ENCODE data around the gene CORIN. TPM values are rescaled to one million over a fixed set of nuclear protein-coding genes. Genes with fewer than 3 reads are reported as not detected.
"Not testable (repeated sequence)": the region's sequence is repeated elsewhere in the genome, so short reads cannot be mapped to it uniquely, and the experiment has no call there.

The CORIN gene
- total and polyA plus RNA-seq, 5 donors from 2014 or later: 0.64 TPM; not detected in 4

GRCh38 chr4:47695260-47695659 lies 142.6 kb downstream of the CORIN start:
- Histone ChIP-seq H3K36me3 (ENCODE audit: control insufficient read depth, insufficient read depth, low read length) (no peaks in the 10 kb centered on the region), H3K27ac (ENCODE audit: insufficient read depth, low read length, poor library complexity, severe bottlenecking) (no peak overlapping the region), H3K4me3 (ENCODE audit: low read depth, low read length) (no peak overlapping the region), H3K4me1 (ENCODE audit: control insufficient read depth, insufficient read depth, low read length, poor library complexity, severe bottlenecking) (no peaks in the 10 kb centered on the region), H3K9me3 (ENCODE audit: control insufficient read depth in 2 of 2, low read length in 2 of 2) (no peaks in the 10 kb centered on the region), H3K27me3 (ENCODE audit: control insufficient read depth, insufficient read depth, low read length) (peaks cover 9% of the 10 kb centered on the region)
- Mint-ChIP-seq H3K27me3 (peaks cover 5% of the 10 kb centered on the region), H3K36me3 (no peaks in the 10 kb centered on the region), H3K9me3 (peaks cover 0 to 1% (median 0%) of the 10 kb centered on the region in 7 donors), H3K27ac (no peak overlapping the region), H3K4me1 (no peaks in the 10 kb centered on the region), H3K4me3 (no peak overlapping the region)
- DNase-seq (no peak), ATAC-seq (ENCODE audit: low read depth in 2 of 2) (no peak)

- no peak overlapping the region for H3K27ac ChIP-seq (ENCODE audit: insufficient read depth, low read length, poor library complexity, severe bottlenecking)
- H3K27ac Mint-ChIP-seq: no peak overlapping the region
- no peaks in the 10 kb centered on the region for H3K4me1 Mint-ChIP-seq
- H3K4me3 Mint-ChIP-seq: no peak overlapping the region
- H3K27me3 Mint-ChIP-seq: peaks cover 5% of the 10 kb centered on the region
- ATAC-seq (ENCODE audit: low read depth in 2 of 2) (no peak), DNase-seq (no peak)
- H3K4me3 ChIP-seq (ENCODE audit: low read depth, low read length): no peak overlapping the region
- no peaks in the 10 kb centered on the region for H3K4me1 ChIP-seq (ENCODE audit: control insufficient read depth, insufficient read depth, low read length, poor library complexity, severe bottlenecking)
- H3K36me3 Mint-ChIP-seq: no peaks in the 10 kb centered on the region
- H3K9me3 ChIP-seq (ENCODE audit: control insufficient read depth in 2 of 2, low read length in 2 of 2): no peaks in the 10 kb centered on the region
- no peaks in the 10 kb centered on the region for H3K36me3 ChIP-seq (ENCODE audit: control insufficient read depth, insufficient read depth, low read length)
- H3K9me3 Mint-ChIP-seq: peaks cover 0 to 1% (median 0%) of the 10 kb centered on the region in 7 donors
- H3K27me3 ChIP-seq (ENCODE audit: control insufficient read depth, insufficient read depth, low read length): peaks cover 9% of the 10 kb centered on the region
Measured at GRCh38 chr4:47694322-47694721, 143.5 kb downstream of the CORIN start.

DNA sequence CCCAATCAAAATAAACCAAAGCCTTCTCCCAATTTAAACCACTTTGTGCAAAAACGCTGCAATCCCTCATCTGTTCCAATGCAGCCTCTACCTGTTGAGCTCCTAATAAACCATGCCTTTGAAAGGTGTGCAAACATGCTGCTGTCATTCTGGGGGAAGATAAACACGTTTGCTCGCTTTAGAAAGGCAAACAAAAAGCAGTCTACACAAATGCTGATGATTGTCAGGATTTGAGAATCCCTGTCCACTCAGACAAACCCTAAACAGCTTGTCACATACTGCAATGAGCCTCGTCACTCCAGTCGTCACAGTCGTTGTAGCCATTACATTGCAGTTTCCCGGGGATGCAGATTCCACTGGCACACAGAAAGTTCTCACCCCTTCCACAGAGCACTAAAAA lies 145.2 kb downstream of the CORIN start:
- Histone ChIP-seq H3K36me3 (ENCODE audit: control insufficient read depth, insufficient read depth, low read length) (no peaks in the 10 kb centered on the region), H3K27ac (ENCODE audit: insufficient read depth, low read length, poor library complexity, severe bottlenecking) (no peak overlapping the region), H3K4me3 (ENCODE audit: low read depth, low read length) (no peak overlapping the region), H3K27me3 (ENCODE audit: control insufficient read depth, insufficient read depth, low read length) (peaks cover 6% of the 10 kb centered on the region), H3K9me3 (ENCODE audit: control insufficient read depth in 2 of 2, low read length in 2 of 2) (no peaks in the 10 kb centered on the region), H3K4me1 (ENCODE audit: control insufficient read depth, insufficient read depth, low read length, poor library complexity, severe bottlenecking) (no peaks in the 10 kb centered on the region)
- H3K36me3 Mint-ChIP-seq: no peaks in the 10 kb centered on the region
- DNase-seq (no peak), ATAC-seq (ENCODE audit: low read depth in 2 of 2) (no peak)
- H3K27me3 Mint-ChIP-seq: peaks cover 5% of the 10 kb centered on the region
- H3K27ac Mint-ChIP-seq: no peak overlapping the region
- peaks cover 0 to 1% (median 0%) of the 10 kb centered on the region in 7 donors for H3K9me3 Mint-ChIP-seq
- H3K4me1 Mint-ChIP-seq: no peaks in the 10 kb centered on the region
- no peak overlapping the region for H3K4me3 Mint-ChIP-seq

- H3K4me3 Mint-ChIP-seq; ATAC-seq (ENCODE audit: low read depth in 2 of 2); H3K27ac ChIP-seq (ENCODE audit: insufficient read depth, low read length, poor library complexity, severe bottlenecking); H3K9me3 ChIP-seq (ENCODE audit: control insufficient read depth in 2 of 2, low read length in 2 of 2); H3K36me3 ChIP-seq (ENCODE audit: control insufficient read depth, insufficient read depth, low read length); H3K27ac Mint-ChIP-seq; H3K4me3 ChIP-seq (ENCODE audit: low read depth, low read length); H3K27me3 ChIP-seq (ENCODE audit: control insufficient read depth, insufficient read depth, low read length); H3K36me3 Mint-ChIP-seq; DNase-seq; H3K27me3 Mint-ChIP-seq; H3K4me1 Mint-ChIP-seq; H3K4me1 ChIP-seq (ENCODE audit: control insufficient read depth, insufficient read depth, low read length, poor library complexity, severe bottlenecking); H3K9me3 Mint-ChIP-seq: not testable (repeated sequence)
Measured at GRCh38 chr4:47691757-47692383, 146.0 kb downstream of the CORIN start.

- Histone ChIP-seq H3K4me3 (ENCODE audit: low read depth, low read length) (no peak overlapping the region), H3K4me1 (ENCODE audit: control insufficient read depth, insufficient read depth, low read length, poor library complexity, severe bottlenecking) (no peaks in the 10 kb centered on the region), H3K36me3 (ENCODE audit: control insufficient read depth, insufficient read depth, low read length) (no peaks in the 10 kb centered on the region), H3K27me3 (ENCODE audit: control insufficient read depth, insufficient read depth, low read length) (peaks cover 6% of the 10 kb centered on the region), H3K27ac (ENCODE audit: insufficient read depth, low read length, poor library complexity, severe bottlenecking) (no peak overlapping the region), H3K9me3 (ENCODE audit: control insufficient read depth in 2 of 2, low read length in 2 of 2) (no peaks in the 10 kb centered on the region)
- H3K4me3 Mint-ChIP-seq: no peak overlapping the region
- no peak for DNase-seq
- H3K36me3 Mint-ChIP-seq: no peaks in the 10 kb centered on the region
- H3K9me3 Mint-ChIP-seq: no peaks in the 10 kb centered on the region
- H3K27me3 Mint-ChIP-seq: peaks cover 5% of the 10 kb centered on the region
- peaks cover 0 to 4% (median 0%) of the 10 kb centered on the region in 4 donors for H3K4me1 Mint-ChIP-seq
- no peak for ATAC-seq (ENCODE audit: low read depth in 2 of 2)
- no peak overlapping the region for H3K27ac Mint-ChIP-seq
Measured at GRCh38 chr4:47690611-47691010, 147.3 kb downstream of the CORIN start.

GRCh38 chr4:47686294-47686872 lies 151.5 kb downstream of the CORIN start:
- Histone ChIP-seq H3K27me3 (ENCODE audit: control insufficient read depth, insufficient read depth, low read length) (peaks cover 5% of the 10 kb centered on the region), H3K36me3 (ENCODE audit: control insufficient read depth, insufficient read depth, low read length) (no peaks in the 10 kb centered on the region), H3K27ac (ENCODE audit: insufficient read depth, low read length, poor library complexity, severe bottlenecking) (no peak overlapping the region), H3K9me3 (ENCODE audit: control insufficient read depth in 2 of 2, low read length in 2 of 2) (no peaks in the 10 kb centered on the region), H3K4me1 (ENCODE audit: control insufficient read depth, insufficient read depth, low read length, poor library complexity, severe bottlenecking) (no peaks in the 10 kb centered on the region), H3K4me3 (ENCODE audit: low read depth, low read length) (no peak overlapping the region)
- Mint-ChIP-seq H3K36me3 (no peaks in the 10 kb centered on the region), H3K4me3 (no peak overlapping the region), H3K27ac (peak overlapping the region in 1 of 3 donors; percentile 2), H3K4me1 (peaks cover 0 to 4% (median 0%) of the 10 kb centered on the region in 4 donors), H3K27me3 (peaks cover 12% of the 10 kb centered on the region), H3K9me3 (peaks cover 0 to 2% (median 0%) of the 10 kb centered on the region in 7 donors)
- ATAC-seq (ENCODE audit: low read depth in 2 of 2): peak in 1 of 2 donors; percentile 53
- peak; percentile 30 to 70 (median 53) for DNase-seq

DNA sequence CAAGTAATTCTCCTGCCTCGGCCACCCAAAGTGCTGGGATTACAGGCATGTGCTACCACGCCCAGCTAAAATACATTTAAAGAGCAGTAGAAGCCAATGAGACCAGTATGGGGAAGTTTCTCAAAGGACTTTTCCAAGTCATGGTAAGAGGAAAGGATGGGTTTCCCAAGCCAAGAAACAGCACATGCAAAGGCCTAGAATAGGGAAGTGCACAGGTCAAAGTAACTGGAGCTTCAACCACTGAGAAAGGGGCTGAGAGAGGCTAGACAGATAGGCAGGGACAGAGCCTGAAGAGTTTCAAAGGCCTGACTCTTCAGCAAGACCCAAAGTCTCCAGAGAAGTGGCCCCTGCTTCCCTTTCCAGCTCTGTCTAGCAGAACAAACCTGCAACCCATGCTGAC lies 162.1 kb downstream of the CORIN start:
- H3K9me3 ChIP-seq (ENCODE audit: control insufficient read depth in 2 of 2, low read length in 2 of 2): no peaks in the 10 kb centered on the region
- H3K36me3 Mint-ChIP-seq: no peaks in the 10 kb centered on the region
- no peak for ATAC-seq (ENCODE audit: low read depth in 2 of 2)
- no peak overlapping the region for H3K4me3 Mint-ChIP-seq
- H3K27me3 Mint-ChIP-seq: no peaks in the 10 kb centered on the region
- H3K4me1 Mint-ChIP-seq: no peaks in the 10 kb centered on the region
- peaks cover 2% of the 10 kb centered on the region for H3K27me3 ChIP-seq (ENCODE audit: control insufficient read depth, insufficient read depth, low read length)
- no peak overlapping the region for H3K4me3 ChIP-seq (ENCODE audit: low read depth, low read length)
- H3K36me3 ChIP-seq (ENCODE audit: control insufficient read depth, insufficient read depth, low read length): no peaks in the 10 kb centered on the region
- no peaks in the 10 kb centered on the region for H3K4me1 ChIP-seq (ENCODE audit: control insufficient read depth, insufficient read depth, low read length, poor library complexity, severe bottlenecking)
- DNase-seq: no peak
- no peak overlapping the region for H3K27ac Mint-ChIP-seq
- H3K9me3 Mint-ChIP-seq: no peaks in the 10 kb centered on the region
- no peak overlapping the region for H3K27ac ChIP-seq (ENCODE audit: insufficient read depth, low read length, poor library complexity, severe bottlenecking)

DNA sequence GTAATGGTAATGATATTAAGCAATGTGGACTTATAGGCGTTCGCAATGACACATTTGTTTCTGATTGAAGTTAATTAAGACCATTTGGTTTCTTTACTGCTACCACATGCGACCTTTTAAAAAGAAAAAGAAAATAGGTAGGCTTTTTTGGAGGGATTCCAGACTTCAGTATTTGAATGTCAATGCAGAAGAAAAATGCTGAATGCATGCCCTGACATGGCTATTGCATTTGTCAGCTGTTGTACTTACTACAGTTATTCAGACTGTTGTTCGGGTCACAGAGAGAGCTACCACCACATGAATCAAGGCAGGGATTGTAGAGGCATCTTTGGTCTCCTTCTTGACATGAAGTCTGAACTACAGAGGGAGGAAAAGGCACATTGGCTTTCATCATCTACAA lies 163.7 kb downstream of the CORIN start:
- Mint-ChIP-seq H3K27ac (no peak overlapping the region), H3K4me3 (no peak overlapping the region), H3K4me1 (no peaks in the 10 kb centered on the region), H3K27me3 (no peaks in the 10 kb centered on the region), H3K36me3 (no peaks in the 10 kb centered on the region), H3K9me3 (no peaks in the 10 kb centered on the region)
- Histone ChIP-seq H3K4me1 (ENCODE audit: control insufficient read depth, insufficient read depth, low read length, poor library complexity, severe bottlenecking) (no peaks in the 10 kb centered on the region), H3K27me3 (ENCODE audit: control insufficient read depth, insufficient read depth, low read length) (peaks cover 5% of the 10 kb centered on the region), H3K27ac (ENCODE audit: insufficient read depth, low read length, poor library complexity, severe bottlenecking) (no peak overlapping the region), H3K9me3 (ENCODE audit: control insufficient read depth in 2 of 2, low read length in 2 of 2) (no peaks in the 10 kb centered on the region), H3K4me3 (ENCODE audit: low read depth, low read length) (no peak overlapping the region), H3K36me3 (ENCODE audit: control insufficient read depth, insufficient read depth, low read length) (no peaks in the 10 kb centered on the region)
- ATAC-seq (ENCODE audit: low read depth in 2 of 2): no peak
- no peak for DNase-seq
